Lung (tissue), 12 donors: ENCODE measurements around the gene CYBC1. TPM values are rescaled to one million over a fixed set of nuclear protein-coding genes. Genes with fewer than 3 reads are reported as not detected.

Experiments used
- ATAC-seq: fragments of 200-7000 bp; cut with Tn5 transposase; one replicate; pipeline ENCODE4 v1.9.1; 2020; ENCODE audit warnings: moderate number of reproducible peaks; ENCODE audit not compliant: insufficient read depth, low FRiP score
- DNase-seq, 3 donors: peaks; one replicate each; pipeline ENCODE4 v3.0.0-alpha.2; 2013 to 2017
- H3K27ac ChIP-seq, 2 donors: one replicate each; pipeline ENCODE4 v1.5.1; 2013; ENCODE audit warnings: mild to moderate bottlenecking in 2 of 2, moderate library complexity in 2 of 2, control low read depth in 1 of 2, inconsistent platforms in 1 of 2, low read depth in 1 of 2, low read length in 1 of 2
- H3K27me3 ChIP-seq, 3 donors: one replicate each; pipeline ENCODE4 v1.5.1; 2013; ENCODE audit warnings: low read length in 2 of 3; ENCODE audit not compliant: control insufficient read depth in 3 of 3, insufficient read depth in 3 of 3
- H3K36me3 ChIP-seq, 4 donors: one replicate each; pipeline ENCODE4 v1.5.1; 2013; ENCODE audit warnings: low read length in 4 of 4, mild to moderate bottlenecking in 1 of 4, moderate library complexity in 1 of 4; ENCODE audit not compliant: control insufficient read depth in 4 of 4, insufficient read depth in 4 of 4
- H3K4me1 ChIP-seq, 5 donors: one replicate each; pipeline ENCODE4 v1.5.1; 2013; ENCODE audit warnings: low read length in 5 of 5, mild to moderate bottlenecking in 2 of 5, moderate library complexity in 1 of 5; ENCODE audit not compliant: control insufficient read depth in 5 of 5, insufficient read depth in 5 of 5
- H3K4me3 ChIP-seq: one replicate; pipeline ENCODE4 v1.5.1; 2013; ENCODE audit warnings: mild to moderate bottlenecking, control low read depth, moderate library complexity
- H3K9ac ChIP-seq, 2 donors: one replicate each; pipeline ENCODE4 v1.5.1; 2013; ENCODE audit warnings: low read length in 2 of 2, control low read depth in 1 of 2; ENCODE audit not compliant: insufficient read depth in 1 of 2
- H3K9me3 ChIP-seq, 4 donors: one replicate each; pipeline ENCODE4 v1.5.1; 2013; ENCODE audit warnings: low read length in 3 of 4, mild to moderate bottlenecking in 1 of 4, moderate library complexity in 1 of 4; ENCODE audit not compliant: control insufficient read depth in 4 of 4, insufficient read depth in 3 of 4
- WGBS, 2 donors: extraction: QIAGEN DNeasy Blood & Tissue Kit; methylation state at CpG; one replicate each; pipeline ENCODE4 v1.1.7; 2013; 5-methylcytosine and 5-hydroxymethylcytosine counted together
- polyA plus RNA-seq, 2 donors: library from polyadenylated mRNA; stranded (reverse); fragments of 200-250 nt; gene quantifications; one replicate each; pipeline ENCODE4 v1.2.1, GENCODE V29; 2013
- total RNA-seq, 2 donors: library from RNA; depleted of rRNA in 1 of 2; stranded (reverse); fragments of >200 nt in 1 of 2; gene quantifications; one replicate each; pipeline ENCODE4 v1.2.1, GENCODE V29; 2014 to 2021
- TF ChIP-seq, protein P1 (sequence below): IDR thresholded peaks from 2 replicates; pipeline ENCODE4 v1.5.1; 2012; ENCODE audit warnings: mild to moderate bottlenecking; ENCODE audit errors: control extremely low read depth, extremely low read depth
- donor health status: control.
- donor health status: control.
- donor health status: Bipolar disorder and iron deficiency.
- donor health status: healthy.
- donor health status: DM: yes; HTN: yes; CAD: no.

CYBC1 gene
- total and polyA plus RNA-seq, 4 donors = 37.4 to 144 (median 92.0) TPM

DNA sequence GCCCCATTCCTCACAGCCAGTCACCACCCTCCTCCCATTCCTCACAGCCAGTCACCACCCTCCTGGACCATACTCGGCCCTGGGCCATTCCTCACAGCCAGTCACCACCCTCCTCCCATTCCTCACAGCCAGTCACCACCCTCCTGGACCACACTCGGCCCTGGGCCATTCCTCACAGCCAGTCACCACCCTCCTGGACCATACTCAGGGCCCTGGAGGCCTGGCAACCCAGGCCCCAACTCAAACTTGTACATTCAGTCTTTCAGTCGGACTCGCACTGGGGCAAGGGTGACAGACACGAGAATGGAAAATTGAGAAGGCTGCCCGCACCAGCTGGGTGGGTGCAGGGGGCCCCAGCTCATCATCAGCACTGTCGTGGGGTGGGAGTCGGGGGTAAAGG, 38.6 kb upstream of the CYBC1 start:
- H3K36me3 ChIP-seq = peaks cover 10 to 37% (median 20%) of the 10 kb centered on the region in 4 donors
- no peak for ATAC-seq
- peak overlapping the region in 1 of 2 donors; percentile 37 for H3K27ac ChIP-seq

DNA sequence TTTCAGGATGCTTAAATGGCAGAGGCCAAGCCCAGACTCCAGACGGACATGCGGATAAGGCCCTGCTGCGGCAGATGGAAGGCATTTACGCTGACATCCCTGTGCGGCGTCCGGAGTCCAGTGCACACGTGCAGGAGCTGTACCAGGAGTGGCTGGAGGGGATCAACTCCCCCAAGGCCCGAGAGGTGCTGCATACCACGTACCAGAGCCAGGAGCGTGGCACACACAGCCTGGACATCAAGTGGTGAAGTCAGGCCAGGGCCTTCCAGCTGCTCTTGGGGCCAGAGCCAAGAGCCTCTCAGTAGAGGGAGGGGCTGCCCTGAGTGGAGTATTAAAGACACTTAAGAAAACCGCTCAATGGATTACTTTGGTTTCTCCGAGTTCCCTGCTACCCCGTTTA, 37.4 kb upstream of the CYBC1 start:
- H3K4me3 ChIP-seq = no peak overlapping the region
- no peaks in the 10 kb centered on the region for H3K4me1 ChIP-seq
- no peak overlapping the region for H3K27ac ChIP-seq
- H3K27me3 ChIP-seq = no peaks in the 10 kb centered on the region
- WGBS, 2 donors = 68 to 83% methylated on average over 14 of the region's 14 CpGs
- no peak overlapping the region for H3K9ac ChIP-seq
- peak; percentile 49 to 60 (median 55) for DNase-seq
- peaks cover 10 to 46% (median 26%) of the 10 kb centered on the region in 4 donors for H3K36me3 ChIP-seq
- TF ChIP-seq, protein P1, sequence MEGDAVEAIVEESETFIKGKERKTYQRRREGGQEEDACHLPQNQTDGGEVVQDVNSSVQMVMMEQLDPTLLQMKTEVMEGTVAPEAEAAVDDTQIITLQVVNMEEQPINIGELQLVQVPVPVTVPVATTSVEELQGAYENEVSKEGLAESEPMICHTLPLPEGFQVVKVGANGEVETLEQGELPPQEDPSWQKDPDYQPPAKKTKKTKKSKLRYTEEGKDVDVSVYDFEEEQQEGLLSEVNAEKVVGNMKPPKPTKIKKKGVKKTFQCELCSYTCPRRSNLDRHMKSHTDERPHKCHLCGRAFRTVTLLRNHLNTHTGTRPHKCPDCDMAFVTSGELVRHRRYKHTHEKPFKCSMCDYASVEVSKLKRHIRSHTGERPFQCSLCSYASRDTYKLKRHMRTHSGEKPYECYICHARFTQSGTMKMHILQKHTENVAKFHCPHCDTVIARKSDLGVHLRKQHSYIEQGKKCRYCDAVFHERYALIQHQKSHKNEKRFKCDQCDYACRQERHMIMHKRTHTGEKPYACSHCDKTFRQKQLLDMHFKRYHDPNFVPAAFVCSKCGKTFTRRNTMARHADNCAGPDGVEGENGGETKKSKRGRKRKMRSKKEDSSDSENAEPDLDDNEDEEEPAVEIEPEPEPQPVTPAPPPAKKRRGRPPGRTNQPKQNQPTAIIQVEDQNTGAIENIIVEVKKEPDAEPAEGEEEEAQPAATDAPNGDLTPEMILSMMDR = no peak
- H3K9me3 ChIP-seq = no peaks in the 10 kb centered on the region
- ATAC-seq = peak; percentile 30

More for the DNA sequence above, 38.6 kb upstream of the CYBC1 start:
- Histone ChIP-seq H3K4me3 (no peak overlapping the region), H3K9ac (no peak overlapping the region), H3K9me3 (no peaks in the 10 kb centered on the region), H3K4me1 (no peaks in the 10 kb centered on the region), H3K27me3 (no peaks in the 10 kb centered on the region)
- no peak for DNase-seq
- TF ChIP-seq, protein P1 = no peak
- 78 to 79% methylated on average over 8 of the region's 8 CpGs for WGBS, 2 donors

DNA sequence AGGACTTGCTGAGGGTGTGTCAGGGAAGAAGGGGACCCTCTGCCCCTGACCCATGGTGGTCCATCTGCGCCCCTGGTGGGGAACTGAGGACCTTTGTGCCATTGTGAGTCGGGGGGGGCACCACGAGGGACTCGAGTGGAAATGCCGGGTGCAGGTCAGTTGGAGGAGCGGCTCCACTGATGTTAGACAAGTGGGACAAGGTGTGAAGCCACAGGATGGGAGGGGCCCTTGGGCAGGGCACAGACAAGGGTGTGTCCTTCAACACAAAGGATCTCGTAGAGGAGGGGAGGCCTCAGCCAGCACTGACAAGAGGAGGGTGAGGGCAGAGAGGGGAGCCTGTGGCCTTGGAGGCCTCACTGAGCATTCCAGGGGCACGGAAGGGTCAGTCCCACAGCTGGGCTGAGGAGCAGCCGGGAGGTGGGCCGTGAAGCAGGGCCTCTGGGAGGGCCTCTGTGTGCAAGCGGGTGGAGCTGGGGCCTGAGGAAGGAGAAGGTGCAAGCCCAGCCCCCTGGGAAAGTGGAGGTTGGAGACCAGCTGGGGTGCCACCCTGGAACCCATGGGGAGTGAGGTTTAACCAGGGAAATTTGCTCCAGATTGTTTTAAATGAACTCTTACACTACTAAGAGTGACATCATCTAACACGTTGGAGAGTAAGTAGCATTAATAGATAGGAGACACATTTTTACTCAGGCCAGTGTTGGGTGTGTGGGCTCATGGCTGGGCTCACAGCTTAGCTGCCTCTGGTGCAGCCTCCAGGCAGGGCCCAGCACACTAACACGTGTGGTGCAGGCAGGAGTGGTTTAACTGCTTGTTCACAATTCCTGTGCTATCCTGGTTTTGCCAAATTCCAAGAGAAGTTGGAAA, 35.9 kb upstream of the CYBC1 start:
- H3K27ac ChIP-seq = no peak overlapping the region
- ATAC-seq = no peak
- H3K36me3 ChIP-seq = peaks cover 14 to 52% (median 32%) of the 10 kb centered on the region in 4 donors
- WGBS, 2 donors = 78 to 84% methylated on average over 13 of the region's 13 CpGs
- DNase-seq = no peak
- H3K9ac ChIP-seq = no peak overlapping the region
- TF ChIP-seq, protein P1 = no peak
- no peaks in the 10 kb centered on the region for H3K27me3 ChIP-seq
- no peaks in the 10 kb centered on the region for H3K9me3 ChIP-seq
- H3K4me1 ChIP-seq = no peaks in the 10 kb centered on the region
- no peak overlapping the region for H3K4me3 ChIP-seq
